GM23338 (cell line): ENCODE measurements around the gene SLC12A3.

Experiments used
- CREB1 ChIP-seq: fragments of 250-450 bp; sonication (Bioruptor Pico); IDR thresholded peaks from 2 replicates; pipeline ENCODE4 v1.5.0; 2020; ENCODE audit warnings: low read depth, mild to moderate bottlenecking, moderate library complexity
- EZH2 ChIP-seq: fragments of 200-600 bp; sonication (generic); IDR thresholded peaks from one replicate; pipeline ENCODE4 v1.8.0; 2017; ENCODE audit warnings: antibody characterized with exemption, mild to moderate bottlenecking, low read depth; ENCODE audit not compliant: unreplicated experiment
- EZH2phosphoT487 ChIP-seq: fragments of 200-600 bp; sonication (generic); IDR thresholded peaks from one replicate; pipeline ENCODE4 v1.8.1; 2018; ENCODE audit warnings: antibody characterized with exemption; ENCODE audit not compliant: unreplicated experiment
- JUNB ChIP-seq: IDR thresholded peaks from one replicate; pipeline ENCODE4 v1.6.1; 2016; ENCODE audit warnings: antibody characterized with exemption; ENCODE audit not compliant: unreplicated experiment
- NANOG ChIP-seq: IDR thresholded peaks from 2 replicates; pipeline ENCODE4 v1.6.1; 2016; ENCODE audit warnings: antibody characterized with exemption, borderline replicate concordance
- POLR2AphosphoS5 ChIP-seq: IDR thresholded peaks from 2 replicates; pipeline ENCODE4 v1.6.1; 2016; ENCODE audit warnings: antibody characterized with exemption, low read depth
- ZNF114 ChIP-seq: fragments of 250-450 bp; sonication (Bioruptor Pico); IDR thresholded peaks from 2 replicates; pipeline ENCODE4 v1.5.0; 2020; ENCODE audit warnings: mild to moderate bottlenecking, moderate library complexity
- ZNF331 ChIP-seq: fragments of 250-450 bp; sonication (Bioruptor Pico); IDR thresholded peaks from 2 replicates; pipeline ENCODE4 v1.5.0; 2020; ENCODE audit warnings: low read depth, mild to moderate bottlenecking, moderate library complexity
- TF ChIP-seq, protein P1 (sequence below), 2 experiments: fragments of 200-600 bp in 1 of 2; sonication (generic) in 1 of 2; conservative IDR thresholded peaks; 2 replicates each; pipeline versions ENCODE4 v1.5.1 to v1.6.1; 2016 to 2017; ENCODE audit warnings: antibody characterized with exemption in 2 of 2, low read depth in 2 of 2, mild to moderate bottlenecking in 2 of 2, moderate library complexity in 1 of 2
- TF ChIP-seq, protein P2 (sequence below): IDR thresholded peaks from one replicate; pipeline ENCODE4 v1.6.1; 2018; ENCODE audit warnings: antibody characterized with exemption; ENCODE audit not compliant: unreplicated experiment
- TF ChIP-seq, protein P3 (sequence below): IDR thresholded peaks from 2 replicates; pipeline ENCODE4 v1.6.1; 2016; ENCODE audit warnings: antibody characterized with exemption

DNA sequence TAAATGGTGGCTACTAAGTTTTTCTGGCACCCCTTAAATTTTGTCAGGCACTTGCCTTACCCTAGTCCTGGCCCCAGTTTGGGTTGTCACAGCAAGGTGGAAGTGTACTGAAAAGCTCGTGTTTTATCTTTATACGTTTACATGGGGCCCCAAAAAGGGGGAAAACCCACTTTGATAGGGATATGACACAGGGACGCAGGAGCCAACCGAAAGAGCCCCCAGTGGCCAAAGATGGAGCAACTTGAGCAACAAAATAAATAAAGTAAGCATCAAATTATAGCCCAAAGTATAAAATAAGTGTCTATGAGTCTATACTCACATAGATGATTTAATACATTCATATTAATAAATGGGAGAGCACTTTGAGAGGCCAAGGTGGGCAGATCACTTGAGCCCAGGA is 91.7 kb downstream of the SLC12A3 start:
- TF ChIP-seq, protein P1, sequence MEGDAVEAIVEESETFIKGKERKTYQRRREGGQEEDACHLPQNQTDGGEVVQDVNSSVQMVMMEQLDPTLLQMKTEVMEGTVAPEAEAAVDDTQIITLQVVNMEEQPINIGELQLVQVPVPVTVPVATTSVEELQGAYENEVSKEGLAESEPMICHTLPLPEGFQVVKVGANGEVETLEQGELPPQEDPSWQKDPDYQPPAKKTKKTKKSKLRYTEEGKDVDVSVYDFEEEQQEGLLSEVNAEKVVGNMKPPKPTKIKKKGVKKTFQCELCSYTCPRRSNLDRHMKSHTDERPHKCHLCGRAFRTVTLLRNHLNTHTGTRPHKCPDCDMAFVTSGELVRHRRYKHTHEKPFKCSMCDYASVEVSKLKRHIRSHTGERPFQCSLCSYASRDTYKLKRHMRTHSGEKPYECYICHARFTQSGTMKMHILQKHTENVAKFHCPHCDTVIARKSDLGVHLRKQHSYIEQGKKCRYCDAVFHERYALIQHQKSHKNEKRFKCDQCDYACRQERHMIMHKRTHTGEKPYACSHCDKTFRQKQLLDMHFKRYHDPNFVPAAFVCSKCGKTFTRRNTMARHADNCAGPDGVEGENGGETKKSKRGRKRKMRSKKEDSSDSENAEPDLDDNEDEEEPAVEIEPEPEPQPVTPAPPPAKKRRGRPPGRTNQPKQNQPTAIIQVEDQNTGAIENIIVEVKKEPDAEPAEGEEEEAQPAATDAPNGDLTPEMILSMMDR (conservative IDR thresholded peaks at IDR 0.05; ENCODE audit: low read depth in 2 of 2): peak; percentile 13 to 45; a peak in 3 of 4 replicates
- no peak for TF ChIP-seq EZH2phosphoT487
- TF ChIP-seq, protein P2, sequence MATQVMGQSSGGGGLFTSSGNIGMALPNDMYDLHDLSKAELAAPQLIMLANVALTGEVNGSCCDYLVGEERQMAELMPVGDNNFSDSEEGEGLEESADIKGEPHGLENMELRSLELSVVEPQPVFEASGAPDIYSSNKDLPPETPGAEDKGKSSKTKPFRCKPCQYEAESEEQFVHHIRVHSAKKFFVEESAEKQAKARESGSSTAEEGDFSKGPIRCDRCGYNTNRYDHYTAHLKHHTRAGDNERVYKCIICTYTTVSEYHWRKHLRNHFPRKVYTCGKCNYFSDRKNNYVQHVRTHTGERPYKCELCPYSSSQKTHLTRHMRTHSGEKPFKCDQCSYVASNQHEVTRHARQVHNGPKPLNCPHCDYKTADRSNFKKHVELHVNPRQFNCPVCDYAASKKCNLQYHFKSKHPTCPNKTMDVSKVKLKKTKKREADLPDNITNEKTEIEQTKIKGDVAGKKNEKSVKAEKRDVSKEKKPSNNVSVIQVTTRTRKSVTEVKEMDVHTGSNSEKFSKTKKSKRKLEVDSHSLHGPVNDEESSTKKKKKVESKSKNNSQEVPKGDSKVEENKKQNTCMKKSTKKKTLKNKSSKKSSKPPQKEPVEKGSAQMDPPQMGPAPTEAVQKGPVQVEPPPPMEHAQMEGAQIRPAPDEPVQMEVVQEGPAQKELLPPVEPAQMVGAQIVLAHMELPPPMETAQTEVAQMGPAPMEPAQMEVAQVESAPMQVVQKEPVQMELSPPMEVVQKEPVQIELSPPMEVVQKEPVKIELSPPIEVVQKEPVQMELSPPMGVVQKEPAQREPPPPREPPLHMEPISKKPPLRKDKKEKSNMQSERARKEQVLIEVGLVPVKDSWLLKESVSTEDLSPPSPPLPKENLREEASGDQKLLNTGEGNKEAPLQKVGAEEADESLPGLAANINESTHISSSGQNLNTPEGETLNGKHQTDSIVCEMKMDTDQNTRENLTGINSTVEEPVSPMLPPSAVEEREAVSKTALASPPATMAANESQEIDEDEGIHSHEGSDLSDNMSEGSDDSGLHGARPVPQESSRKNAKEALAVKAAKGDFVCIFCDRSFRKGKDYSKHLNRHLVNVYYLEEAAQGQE: no peak
- TF ChIP-seq POLR2AphosphoS5: no peak
- no peak for TF ChIP-seq EZH2
- no peak for TF ChIP-seq JUNB
- TF ChIP-seq CREB1 (CRISPR knock-in tag): no peak
- TF ChIP-seq ZNF114 (CRISPR knock-in tag): no peak
- TF ChIP-seq, protein P3, sequence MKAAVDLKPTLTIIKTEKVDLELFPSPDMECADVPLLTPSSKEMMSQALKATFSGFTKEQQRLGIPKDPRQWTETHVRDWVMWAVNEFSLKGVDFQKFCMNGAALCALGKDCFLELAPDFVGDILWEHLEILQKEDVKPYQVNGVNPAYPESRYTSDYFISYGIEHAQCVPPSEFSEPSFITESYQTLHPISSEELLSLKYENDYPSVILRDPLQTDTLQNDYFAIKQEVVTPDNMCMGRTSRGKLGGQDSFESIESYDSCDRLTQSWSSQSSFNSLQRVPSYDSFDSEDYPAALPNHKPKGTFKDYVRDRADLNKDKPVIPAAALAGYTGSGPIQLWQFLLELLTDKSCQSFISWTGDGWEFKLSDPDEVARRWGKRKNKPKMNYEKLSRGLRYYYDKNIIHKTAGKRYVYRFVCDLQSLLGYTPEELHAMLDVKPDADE: no peak
- TF ChIP-seq NANOG: no peak
- TF ChIP-seq ZNF331 (CRISPR knock-in tag): no peak
